ENCODE results near the gene CCNH.

GRCh38 chr5:87393331-87393730 is 19.4 kb downstream of the CCNH start:
- TF ChIP-seq CTCF (IDR thresholded peaks at IDR 0.05 in 4 of 5, conservative IDR thresholded peaks at IDR 0.05 in 1 of 5) (no peak), POLR2A (IDR thresholded peaks at IDR 0.05) (no peak)

Measured in gastrocnemius medialis (tissue), 4 donors.